Measurements from ENCODE around the gene ATP2B2. TPM values are rescaled to one million over a fixed set of nuclear protein-coding genes. Genes with fewer than 3 reads are reported as not detected.

The ATP2B2 gene
- polyA plus RNA-seq, 2 of the 4 experiments (the other 2 are of a cell fraction), result 0.03 to 0.04 TPM

DNA sequence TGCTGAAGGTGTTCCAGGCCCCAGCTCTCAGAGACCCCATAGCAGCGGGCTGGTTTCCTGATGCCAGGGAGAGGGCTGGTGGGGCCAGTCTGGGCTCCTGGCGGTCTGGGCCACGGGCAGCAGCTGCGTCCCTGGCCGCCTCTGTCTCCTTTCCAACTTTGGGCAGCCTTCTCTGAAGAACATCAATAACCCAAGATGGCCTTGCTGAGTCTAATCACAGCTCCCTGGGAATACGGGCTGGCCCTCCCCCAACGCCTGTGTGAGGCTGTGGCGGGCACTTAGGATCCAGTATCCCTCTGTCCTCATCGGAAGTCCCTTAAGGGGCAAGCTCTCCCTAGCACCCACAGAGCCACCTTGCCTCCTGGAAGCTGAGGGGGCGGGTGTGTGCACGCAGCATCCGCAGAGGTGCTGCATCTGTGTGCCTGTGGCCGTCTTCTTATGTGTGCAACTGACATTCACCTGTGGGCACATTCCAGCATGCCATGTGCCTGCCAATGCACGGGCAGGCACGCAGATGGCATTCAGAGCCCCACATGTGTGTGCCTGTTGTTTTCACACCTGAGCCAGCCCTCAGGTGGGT lies 2.1 kb downstream of the ATP2B2 start (continued):
- TF ChIP-seq MAX (IDR thresholded peaks at IDR 0.05) (no peak), ATOH8 (CRISPR knock-in tag; IDR thresholded peaks at IDR 0.05; ENCODE audit: low read depth) (no peak)

- TF ChIP-seq NPAS2 (CRISPR knock-in tag; IDR thresholded peaks at IDR 0.05; ENCODE audit: borderline replicate concordance) (no peak), FOSL2 (IDR thresholded peaks at IDR 0.05) (no peak), FOSL2 (CRISPR knock-in tag; IDR thresholded peaks at IDR 0.05) (no peak), ZSCAN20 (CRISPR knock-in tag; IDR thresholded peaks at IDR 0.05) (no peak), HOXB5 (CRISPR knock-in tag; IDR thresholded peaks at IDR 0.05) (no peak), RAD21 (conservative IDR thresholded peaks at IDR 0.05 in 1 of 2, IDR thresholded peaks at IDR 0.05 in 1 of 2) (no peak), MAFK (IDR thresholded peaks at IDR 0.05; ENCODE audit: partially characterized antibody) (no peak), EHMT2 (IDR thresholded peaks at IDR 0.05; ENCODE audit: low read depth) (no peak), CBX2 (IDR thresholded peaks at IDR 0.05; ENCODE audit: borderline replicate concordance, low read depth) (no peak), HDAC2 (IDR thresholded peaks at IDR 0.05) (no peak), TP53 (CRISPR knock-in tag; IDR thresholded peaks at IDR 0.05) (no peak)
- TF ChIP-seq, protein P1, sequence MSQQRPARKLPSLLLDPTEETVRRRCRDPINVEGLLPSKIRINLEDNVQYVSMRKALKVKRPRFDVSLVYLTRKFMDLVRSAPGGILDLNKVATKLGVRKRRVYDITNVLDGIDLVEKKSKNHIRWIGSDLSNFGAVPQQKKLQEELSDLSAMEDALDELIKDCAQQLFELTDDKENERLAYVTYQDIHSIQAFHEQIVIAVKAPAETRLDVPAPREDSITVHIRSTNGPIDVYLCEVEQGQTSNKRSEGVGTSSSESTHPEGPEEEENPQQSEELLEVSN (IDR thresholded peaks at IDR 0.05; ENCODE audit: borderline replicate concordance, low read depth), result no peak
- TF ChIP-seq, protein P2, sequence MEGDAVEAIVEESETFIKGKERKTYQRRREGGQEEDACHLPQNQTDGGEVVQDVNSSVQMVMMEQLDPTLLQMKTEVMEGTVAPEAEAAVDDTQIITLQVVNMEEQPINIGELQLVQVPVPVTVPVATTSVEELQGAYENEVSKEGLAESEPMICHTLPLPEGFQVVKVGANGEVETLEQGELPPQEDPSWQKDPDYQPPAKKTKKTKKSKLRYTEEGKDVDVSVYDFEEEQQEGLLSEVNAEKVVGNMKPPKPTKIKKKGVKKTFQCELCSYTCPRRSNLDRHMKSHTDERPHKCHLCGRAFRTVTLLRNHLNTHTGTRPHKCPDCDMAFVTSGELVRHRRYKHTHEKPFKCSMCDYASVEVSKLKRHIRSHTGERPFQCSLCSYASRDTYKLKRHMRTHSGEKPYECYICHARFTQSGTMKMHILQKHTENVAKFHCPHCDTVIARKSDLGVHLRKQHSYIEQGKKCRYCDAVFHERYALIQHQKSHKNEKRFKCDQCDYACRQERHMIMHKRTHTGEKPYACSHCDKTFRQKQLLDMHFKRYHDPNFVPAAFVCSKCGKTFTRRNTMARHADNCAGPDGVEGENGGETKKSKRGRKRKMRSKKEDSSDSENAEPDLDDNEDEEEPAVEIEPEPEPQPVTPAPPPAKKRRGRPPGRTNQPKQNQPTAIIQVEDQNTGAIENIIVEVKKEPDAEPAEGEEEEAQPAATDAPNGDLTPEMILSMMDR (IDR thresholded peaks at IDR 0.05), result no peak
- Histone ChIP-seq H3K4me1 (0 out of 3 replicates have a peak, but pooled peaks cover 3% of the 10 kb centered on the region), H3K27ac (no peak overlapping the region), H3K4me3 (no peak overlapping the region), H3K9me3 (no peaks in the 10 kb centered on the region), H3K4me2 (no peak overlapping the region)
- POLR2A ChIA-PET, result no interaction called here
- ATAC-seq (no peak; a peak in 1 of 6 replicates), FAIRE-seq (no peak), DNase-seq (ENCODE audit: low read depth in 1 of 2, low spot score in 1 of 2) (no peak)
- WGBS (ENCODE audit: missing lambda C conversion rate), result 63% methylated on average over 12 of the region's 12 CpGs
- CTCF ChIA-PET, result interaction anchor here (0.6 kb wide), 1 partner anchor 899 kb away, joined by 5 read pairs; no protein-coding TSS in a partner anchor
These were observed 3.1 kb downstream of the ATP2B2 start for GRCh38 chr3:10502185-10502880.

DNA sequence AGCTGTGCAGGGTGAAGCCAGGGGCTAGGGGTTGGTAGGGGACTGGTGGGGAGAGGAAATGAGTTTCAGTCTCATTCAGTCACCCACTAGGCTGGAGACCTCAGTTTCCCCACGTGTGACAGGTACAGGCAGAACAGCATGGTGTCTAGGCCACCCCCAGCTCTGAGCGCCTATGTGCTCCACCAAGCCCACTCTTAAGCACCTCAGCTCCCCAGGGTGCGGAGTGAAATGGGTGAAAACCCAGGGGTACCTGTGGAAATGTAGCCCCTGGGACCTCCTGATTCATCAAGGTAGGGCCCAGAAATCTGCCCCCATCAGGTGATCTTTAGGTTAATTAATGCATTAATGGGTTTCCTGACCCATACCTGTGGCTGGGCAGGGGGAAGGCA lies 3.7 kb downstream of the ATP2B2 start:
- ChIA-PET POLR2A (no interaction called here), CTCF (no interaction called here)
- TF ChIP-seq EHMT2 (IDR thresholded peaks at IDR 0.05; ENCODE audit: low read depth), result no peak
- no peak for TF ChIP-seq RCOR1 (IDR thresholded peaks at IDR 0.05; ENCODE audit: low read depth, low read length)
- TF ChIP-seq, protein P1 (IDR thresholded peaks at IDR 0.05; ENCODE audit: borderline replicate concordance, low read depth), result no peak
- no peak for TF ChIP-seq CEBPB (IDR thresholded peaks at IDR 0.05)
- TF ChIP-seq FOSB (CRISPR knock-in tag; IDR thresholded peaks at IDR 0.05), result no peak
- no peak for TF ChIP-seq ELK1 (IDR thresholded peaks at IDR 0.05; ENCODE audit: low read depth, low read length)
- no peak for TF ChIP-seq MAZ (IDR thresholded peaks at IDR 0.05; ENCODE audit: borderline replicate concordance, low read depth, low read length)
- TF ChIP-seq RARB (CRISPR knock-in tag; IDR thresholded peaks at IDR 0.05), result no peak
- Histone ChIP-seq H3K4me1 (0 out of 3 replicates have a peak, but pooled peaks cover 3% of the 10 kb centered on the region), H3K27ac (no peak overlapping the region), H3K4me2 (no peak overlapping the region), H3K4me3 (no peak overlapping the region), H3K9me3 (no peaks in the 10 kb centered on the region)
- no peak for ATAC-seq
- no peak for FAIRE-seq
- 95% methylated on average over 2 of the region's 3 CpGs for WGBS (ENCODE audit: missing lambda C conversion rate)
- DNase-seq (ENCODE audit: low read depth in 1 of 2, low spot score in 1 of 2), result no peak
